DMS153 treated with DMSO at 0.1 percent for 48 hours (cell line): Measurements from ENCODE around the gene IER5.
A peak's percentile ranks its signal among the peaks of the same experiment; 100 is the strongest.
"Not testable (repeated sequence)": the region's sequence is repeated elsewhere in the genome, so short reads cannot be mapped to it uniquely, and the experiment has no call there.

Experiments used
- DNase-seq: peaks from one replicate; lab custom pipeline; 2025; ENCODE audit not compliant: unreplicated experiment; lab: John Stamatoyannopoulos, UW

The IER5 gene

DNA sequence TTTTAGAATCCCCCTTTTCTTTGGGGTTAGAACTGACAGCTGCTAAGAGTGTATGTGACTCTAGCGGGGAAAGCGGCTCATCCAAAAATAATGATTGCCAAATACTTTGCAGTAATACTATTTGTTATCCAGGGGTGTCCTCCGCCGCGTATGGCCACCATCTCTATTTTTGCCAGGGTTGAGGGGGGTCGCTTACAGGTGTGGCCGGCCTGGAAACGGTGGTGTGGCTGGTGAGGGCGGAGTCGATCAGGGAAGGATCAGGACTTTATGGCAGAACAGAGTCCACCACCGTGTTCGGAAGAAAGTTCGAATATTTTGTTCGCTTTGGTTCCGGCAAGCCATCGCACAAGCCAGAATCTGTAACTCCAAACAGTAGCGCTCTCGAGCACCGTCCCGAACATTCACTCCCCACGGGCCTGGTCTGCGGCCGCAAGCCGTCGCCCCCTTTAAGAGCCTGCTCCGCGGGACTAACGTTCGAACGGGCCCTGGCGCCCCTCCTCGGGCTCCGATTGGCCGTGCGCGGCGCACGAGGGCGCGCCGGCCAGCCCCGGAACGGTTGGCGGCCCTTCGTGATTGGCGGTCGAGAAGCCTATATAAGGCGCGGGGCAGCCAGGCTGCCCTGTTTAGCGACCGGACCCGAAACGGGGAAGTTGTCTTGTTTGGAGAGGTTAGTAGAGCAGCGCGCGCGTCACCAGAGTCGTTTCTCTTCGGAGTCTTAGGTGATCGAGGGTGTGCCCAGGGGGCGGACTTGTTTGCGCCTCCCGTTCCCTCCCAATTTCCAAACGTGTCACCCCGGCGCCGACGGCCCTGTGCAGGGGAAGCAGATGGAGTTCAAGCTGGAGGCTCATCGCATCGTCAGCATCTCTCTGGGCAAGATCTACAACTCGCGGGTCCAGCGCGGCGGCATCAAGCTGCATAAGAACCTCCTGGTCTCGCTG lies at the start of gene IER5:
IER5 (plus strand) TSS at position 622 of the 938 bp plus-strand sequence; CDS start at position 825, 203 bp downstream.
- DNase-seq, result peak; percentile 99

- DNase-seq, result no peak
Measured at GRCh38 chr1:181040284-181040865, 48.1 kb upstream of the IER5 start.

- DNase-seq, result peak; percentile 79
Measured at GRCh38 chr1:181043025-181043888, 45.2 kb upstream of the IER5 start.

DNA sequence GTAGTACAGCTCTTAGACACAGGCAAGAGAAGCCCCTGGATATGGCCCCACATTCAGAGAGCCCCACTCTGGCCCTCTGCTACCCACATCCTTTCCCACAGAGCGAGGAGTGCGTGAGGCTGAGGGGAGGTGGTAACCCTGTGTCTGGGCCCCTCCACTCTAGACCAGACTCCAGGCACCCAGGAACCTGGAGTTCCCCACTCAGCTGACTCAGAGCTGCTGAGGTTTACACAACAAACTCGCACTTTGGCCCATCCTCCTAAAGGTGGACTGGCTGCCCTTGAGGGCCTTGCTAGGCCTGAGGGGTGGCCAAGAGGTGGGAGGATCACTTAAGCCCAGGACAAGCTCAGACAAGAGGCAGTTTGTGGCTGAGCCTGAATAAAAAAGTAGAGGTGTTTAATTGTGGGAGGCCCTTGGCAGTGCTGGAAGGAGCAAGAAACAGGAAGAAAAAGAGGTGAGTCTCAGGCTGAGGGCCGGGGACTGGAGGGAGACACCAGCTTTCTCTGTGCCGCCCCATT lies 44.0 kb upstream of the IER5 start:
- DNase-seq, result no peak

DNA sequence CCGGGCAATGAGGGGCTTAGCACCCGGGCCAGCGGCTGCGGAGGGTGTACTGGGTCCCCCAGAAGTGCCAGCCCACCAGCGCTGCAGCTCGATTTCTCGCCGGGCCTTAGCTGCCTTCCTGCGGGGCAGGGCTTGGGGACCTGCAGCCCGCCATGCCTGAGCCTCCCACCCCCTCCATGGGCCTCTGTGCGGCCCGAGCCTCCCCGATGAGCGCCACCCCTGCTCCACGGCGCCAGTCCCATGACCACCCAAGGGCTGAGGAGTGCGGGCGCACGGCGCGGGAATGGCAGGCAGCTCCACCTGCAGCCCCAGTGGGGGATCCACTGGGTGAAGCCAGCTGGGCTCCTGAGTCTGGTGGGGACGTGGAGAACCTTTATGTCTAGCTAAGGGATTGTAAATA lies 42.6 kb upstream of the IER5 start:
- DNase-seq, result not testable (repeated sequence)

GRCh38 chr1:181049378-181049777 lies 39.1 kb upstream of the IER5 start:
- no peak for DNase-seq

GRCh38 chr1:181050922-181051321 lies 37.6 kb upstream of the IER5 start:
- no peak for DNase-seq

- DNase-seq, result no peak
Measured at GRCh38 chr1:181056560-181056959, 31.9 kb upstream of the IER5 start.

- peak; percentile 95 for DNase-seq
Measured at GRCh38 chr1:181057079-181057478, 31.4 kb upstream of the IER5 start.

GRCh38 chr1:181059435-181059834 lies 29.1 kb upstream of the IER5 start:
- no peak for DNase-seq

DNA sequence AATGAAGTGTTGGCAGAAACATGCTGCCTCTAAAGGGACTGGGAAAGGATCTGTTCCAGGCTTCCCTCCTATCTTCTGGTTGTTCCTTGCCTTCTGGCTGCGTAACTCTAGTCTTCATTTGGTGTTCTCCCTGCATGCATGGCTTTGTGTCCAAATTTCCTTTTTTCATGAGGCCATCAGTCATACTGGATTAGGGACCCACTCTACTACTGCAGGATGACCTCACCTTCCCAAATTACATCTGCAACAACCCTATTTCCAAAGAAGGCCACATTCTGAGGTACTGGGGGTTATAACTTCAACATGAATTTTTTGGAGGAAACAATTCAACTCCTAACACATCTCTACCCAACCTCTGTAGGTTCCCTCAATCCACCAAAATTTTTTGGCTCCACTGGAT lies 28.4 kb upstream of the IER5 start:
- DNase-seq, result no peak

DNA sequence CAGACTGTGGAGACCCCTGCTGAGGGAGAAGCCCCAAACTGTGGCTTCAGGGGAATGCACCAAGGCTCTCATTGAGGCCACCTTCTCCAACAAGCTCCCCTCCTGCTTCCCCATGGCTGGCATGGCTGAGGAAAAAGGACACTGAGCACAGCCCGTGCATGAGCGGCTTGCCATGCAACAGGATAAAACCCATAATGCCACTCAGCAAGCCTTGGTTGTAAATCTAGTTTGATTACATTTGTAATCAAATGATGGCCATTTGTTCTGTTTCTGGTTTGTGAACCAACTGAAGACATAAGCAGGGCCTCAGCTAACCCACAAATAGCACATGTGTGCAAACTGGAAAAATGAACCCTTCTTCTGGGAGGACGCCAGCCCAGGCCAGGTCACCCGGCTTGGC lies 27.6 kb upstream of the IER5 start:
- not testable (repeated sequence) for DNase-seq

DNA sequence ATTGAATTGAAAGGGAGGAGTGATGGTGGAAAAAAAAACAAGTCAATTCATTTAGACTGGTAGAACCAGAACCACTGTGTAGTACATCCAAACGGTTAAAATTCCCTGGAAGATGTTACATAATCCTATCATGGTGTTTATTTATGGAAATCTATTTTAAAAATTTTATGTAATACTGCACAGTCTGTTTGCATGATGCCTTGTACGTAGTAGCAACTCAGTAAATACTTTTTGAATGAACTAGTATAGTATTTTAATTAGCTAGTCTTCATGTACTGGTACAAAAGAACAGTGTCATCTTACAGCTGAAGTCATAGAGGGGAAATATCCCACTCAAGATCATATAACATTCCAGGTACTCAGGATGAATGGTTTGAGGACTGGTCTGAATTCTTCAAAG lies 27.0 kb upstream of the IER5 start:
- DNase-seq, result no peak

DNA sequence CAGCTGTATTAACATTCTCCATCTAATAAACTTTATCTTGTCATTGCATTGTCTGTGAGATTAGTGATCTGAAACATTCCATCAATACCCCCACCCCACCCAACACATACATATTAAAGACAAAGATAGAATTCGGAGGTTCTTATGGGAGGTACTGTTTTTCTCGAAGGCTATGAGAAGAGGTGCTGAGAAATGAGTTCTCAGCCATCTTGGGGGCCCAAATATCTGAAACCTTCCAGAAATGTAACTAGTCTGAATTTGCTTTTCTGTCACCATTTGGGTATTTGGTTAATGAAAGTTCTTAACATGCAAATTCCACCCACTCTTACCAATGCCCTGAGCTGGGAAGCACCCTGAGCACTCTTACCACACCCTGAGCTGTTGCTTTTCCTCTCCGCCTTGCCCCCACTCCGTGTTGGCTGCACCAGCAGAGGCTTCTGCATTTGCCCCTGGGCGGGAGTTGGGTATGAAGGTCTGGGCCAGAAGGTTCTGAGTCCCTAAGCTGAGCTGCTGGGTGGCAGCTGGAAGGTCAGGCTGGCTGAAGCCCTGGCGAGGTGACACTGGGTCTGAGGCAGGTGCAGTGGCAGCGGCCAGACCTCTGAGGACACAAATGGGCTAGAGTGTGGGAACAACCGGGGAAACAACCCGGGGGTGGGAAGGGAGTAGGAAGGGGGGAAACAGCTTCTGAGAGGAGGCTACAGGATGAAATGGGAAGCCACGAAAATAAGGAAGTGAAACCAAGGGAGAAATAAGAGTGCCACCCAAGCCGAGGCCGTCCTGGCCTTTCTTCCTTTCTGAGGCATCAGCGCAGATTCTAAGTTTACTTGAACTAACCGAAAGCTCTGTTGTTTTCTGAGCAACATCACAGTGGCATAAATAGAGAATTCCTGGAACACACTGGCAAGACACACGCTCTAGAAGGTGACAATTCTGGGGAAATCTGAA lies 26.3 kb upstream of the IER5 start:
- DNase-seq, result no peak

DNA sequence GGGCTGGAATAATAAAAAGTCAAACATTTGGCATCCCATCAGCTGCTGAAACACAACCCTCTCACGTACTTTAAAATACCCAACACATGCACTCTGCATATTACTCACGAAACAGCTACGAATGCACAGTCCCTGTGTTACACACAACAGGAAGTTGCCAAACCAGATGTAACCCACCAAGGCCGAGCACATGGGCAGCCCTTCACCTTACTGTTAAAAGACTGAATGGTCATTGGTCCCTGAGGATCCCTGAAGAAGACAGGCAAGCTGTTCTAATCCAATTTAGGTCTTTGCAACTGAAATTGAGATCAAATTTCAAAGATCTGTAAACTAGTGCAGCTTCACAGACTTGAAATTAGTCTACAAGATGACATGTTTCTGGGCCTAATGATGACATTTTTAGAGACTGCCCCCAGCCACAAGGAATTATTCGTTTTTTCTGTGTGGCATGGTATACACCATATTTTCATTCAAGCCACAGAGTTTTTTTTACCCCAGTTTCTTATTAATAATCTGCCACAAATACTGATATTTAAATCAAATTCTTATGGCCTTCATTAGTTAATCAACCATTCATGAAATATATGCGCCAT lies 25.6 kb upstream of the IER5 start:
- DNase-seq, result no peak

GRCh38 chr1:181064011-181064623 lies 24.4 kb upstream of the IER5 start:
- no peak for DNase-seq

- DNase-seq, result no peak
Measured at GRCh38 chr1:181064702-181065101, 23.8 kb upstream of the IER5 start.

- peak; percentile 46 for DNase-seq
Measured at GRCh38 chr1:181073638-181074037, 14.9 kb upstream of the IER5 start.

DNA sequence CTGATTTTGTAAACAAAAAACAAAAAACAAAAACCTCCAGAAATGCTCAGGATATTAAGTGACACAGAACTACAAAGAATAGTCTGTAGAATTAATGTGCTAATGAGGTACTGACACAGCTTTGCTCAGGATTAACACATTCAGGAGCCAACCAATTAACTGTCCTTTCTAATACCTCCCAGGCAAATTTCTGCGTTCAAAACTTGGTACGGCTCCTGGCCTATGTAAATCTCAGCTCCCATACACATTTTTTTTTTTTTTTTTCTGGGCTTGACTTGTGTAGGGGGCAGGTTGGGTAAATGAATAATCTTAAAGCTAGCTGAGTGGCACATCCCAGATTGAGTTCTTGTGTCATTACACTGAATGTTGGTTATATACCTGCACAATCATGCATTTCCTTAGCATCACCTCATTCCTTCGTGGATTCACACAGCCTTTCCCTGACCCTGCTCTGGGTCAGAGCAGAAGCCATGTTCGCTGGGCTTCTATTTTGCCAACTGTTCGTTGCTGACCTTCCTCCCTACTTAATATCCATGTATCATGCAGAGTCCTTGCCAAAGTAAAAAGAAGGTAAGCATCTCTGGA lies 12.6 kb upstream of the IER5 start:
- DNase-seq, result no peak
